ENCODE measurements around the gene SAP130. TPM values are rescaled to one million over a fixed set of nuclear protein-coding genes. Genes with fewer than 3 reads are reported as not detected.

SAP130 gene
- total and polyA plus RNA-seq, 9 donors: 6.1 to 28.3 (median 24.0) TPM

GRCh38 chr2:127985735-127986134, 42.1 kb downstream of the SAP130 start:
- no peaks in the 10 kb centered on the region for H3K36me3 ChIP-seq
- DNase-seq: no peak
- H3K9me3 ChIP-seq: no peaks in the 10 kb centered on the region
- WGBS, 3 donors: 95 to 96% (median 95%) methylated on average over 13 of the region's 13 CpGs
- H3K27ac ChIP-seq: no peak overlapping the region
- H3K4me1 ChIP-seq (ENCODE audit: insufficient read depth): no peaks in the 10 kb centered on the region
- TF ChIP-seq CTCF (IDR thresholded peaks at IDR 0.05): no peak
- no peak for TF ChIP-seq EP300 (IDR thresholded peaks at IDR 0.05)
- TF ChIP-seq POLR2A (IDR thresholded peaks at IDR 0.05): no peak
- H3K27me3 ChIP-seq: no peaks in the 10 kb centered on the region
- intact Hi-C loops (cut with DNase I): no loop called here
- H3K4me3 ChIP-seq: no peak overlapping the region

GRCh38 chr2:127985026-127985734, 42.7 kb downstream of the SAP130 start:
- H3K4me1 ChIP-seq (ENCODE audit: insufficient read depth): peaks cover 3% of the 10 kb centered on the region
- H3K36me3 ChIP-seq: no peaks in the 10 kb centered on the region
- H3K4me3 ChIP-seq: no peak overlapping the region
- no peaks in the 10 kb centered on the region for H3K9me3 ChIP-seq
- no peak for DNase-seq
- H3K27ac ChIP-seq: no peak overlapping the region
- TF ChIP-seq CTCF (IDR thresholded peaks at IDR 0.05) (no peak), POLR2A (IDR thresholded peaks at IDR 0.05) (no peak), EP300 (IDR thresholded peaks at IDR 0.05) (no peak)
- intact Hi-C loops (cut with DNase I): no loop called here
- no peaks in the 10 kb centered on the region for H3K27me3 ChIP-seq
- 91 to 94% (median 91%) methylated on average over 6 of the region's 6 CpGs for WGBS, 3 donors

- Histone ChIP-seq H3K27ac (no peak overlapping the region), H3K4me3 (no peak overlapping the region), H3K9me3 (no peaks in the 10 kb centered on the region), H3K36me3 (no peaks in the 10 kb centered on the region), H3K4me1 (ENCODE audit: insufficient read depth) (peaks cover 4% of the 10 kb centered on the region), H3K27me3 (no peaks in the 10 kb centered on the region)
- no peak for DNase-seq
- intact Hi-C loops (cut with DNase I): no loop called here
- WGBS, 3 donors: 73 to 91% (median 86%) methylated on average over 3 of the region's 3 CpGs
- TF ChIP-seq CTCF (IDR thresholded peaks at IDR 0.05): no peak
- TF ChIP-seq EP300 (IDR thresholded peaks at IDR 0.05): no peak
- no peak for TF ChIP-seq POLR2A (IDR thresholded peaks at IDR 0.05)
Observed at GRCh38 chr2:127984551-127984950, 43.3 kb downstream of the SAP130 start.

- no peaks in the 10 kb centered on the region for H3K4me1 ChIP-seq (ENCODE audit: insufficient read depth)
- TF ChIP-seq CTCF (IDR thresholded peaks at IDR 0.05): no peak
- no peak for TF ChIP-seq EP300 (IDR thresholded peaks at IDR 0.05)
- no peak for TF ChIP-seq POLR2A (IDR thresholded peaks at IDR 0.05)
- intact Hi-C loops (cut with DNase I): no loop called here
- DNase-seq: no peak
- 90 to 95% (median 92%) methylated on average over 4 of the region's 4 CpGs for WGBS, 3 donors
- H3K9me3 ChIP-seq: no peaks in the 10 kb centered on the region
- H3K36me3 ChIP-seq: no peaks in the 10 kb centered on the region
- no peaks in the 10 kb centered on the region for H3K27me3 ChIP-seq
- H3K27ac ChIP-seq: no peak overlapping the region
- no peak overlapping the region for H3K4me3 ChIP-seq
Observed at GRCh38 chr2:127969446-127969845, 58.4 kb downstream of the SAP130 start.
